Right renal cortex interstitium (tissue), 3 donors: Measurements from ENCODE around the gene RNF166. TPM values are rescaled to one million over a fixed set of nuclear protein-coding genes. Genes with fewer than 3 reads are reported as not detected.

Source experiments
- DNase-seq, 3 donors: peaks; one replicate each; pipeline ENCODE4 v3.0.0-alpha.2; 2013; ENCODE audit warnings: low read depth in 3 of 3, low spot score in 2 of 3
- polyA plus RNA-seq, 3 donors: library from polyadenylated mRNA; unstranded; fragments of 120-200 nt; gene quantifications; one replicate each; pipeline ENCODE4 v1.2.1, GENCODE V29; 2013; ENCODE audit not compliant: insufficient read length in 3 of 3

The RNF166 gene
- polyA plus RNA-seq, 3 donors: 13.2 to 15.2 (median 14.2) TPM

DNA sequence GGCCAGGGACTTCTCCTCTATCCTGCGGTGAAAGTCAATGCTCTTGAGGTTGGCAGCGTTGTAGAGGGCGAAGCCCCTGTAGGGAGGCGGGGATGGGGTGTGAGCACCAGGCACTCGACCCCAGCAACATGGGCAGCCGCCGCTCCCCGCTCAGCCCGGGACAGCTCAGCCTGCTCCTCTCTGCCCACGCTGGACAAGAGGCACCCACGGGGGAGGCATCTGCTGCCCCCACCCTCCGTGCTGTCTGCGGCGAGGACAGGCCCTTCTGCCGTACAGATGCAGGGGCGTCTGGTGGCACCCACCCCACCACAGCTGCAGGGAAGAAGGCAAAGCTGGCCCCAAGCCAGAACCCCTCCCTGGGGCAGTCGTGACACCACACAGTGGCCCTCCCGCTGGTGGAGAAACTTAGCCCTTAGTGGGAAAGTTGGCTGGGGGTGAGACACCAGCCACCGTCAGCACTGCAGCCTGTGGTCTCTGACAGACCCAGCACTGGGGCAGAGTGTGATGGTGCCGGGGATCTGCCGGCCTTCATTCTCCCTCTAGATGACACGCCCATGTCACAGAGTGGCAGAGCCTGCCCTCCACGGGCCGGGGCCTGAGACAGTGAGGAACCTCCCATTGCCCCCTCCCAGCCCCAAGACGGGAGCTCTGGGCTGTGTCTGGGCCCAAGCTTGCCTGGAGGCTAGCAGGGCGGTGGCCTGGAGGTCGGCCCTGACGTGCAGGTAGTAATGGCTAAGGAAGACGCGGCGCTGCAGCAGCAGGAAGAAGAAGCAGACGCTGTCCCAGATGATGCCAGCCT lies 19.6 kb upstream of the RNF166 start:
- no peak for DNase-seq

DNA sequence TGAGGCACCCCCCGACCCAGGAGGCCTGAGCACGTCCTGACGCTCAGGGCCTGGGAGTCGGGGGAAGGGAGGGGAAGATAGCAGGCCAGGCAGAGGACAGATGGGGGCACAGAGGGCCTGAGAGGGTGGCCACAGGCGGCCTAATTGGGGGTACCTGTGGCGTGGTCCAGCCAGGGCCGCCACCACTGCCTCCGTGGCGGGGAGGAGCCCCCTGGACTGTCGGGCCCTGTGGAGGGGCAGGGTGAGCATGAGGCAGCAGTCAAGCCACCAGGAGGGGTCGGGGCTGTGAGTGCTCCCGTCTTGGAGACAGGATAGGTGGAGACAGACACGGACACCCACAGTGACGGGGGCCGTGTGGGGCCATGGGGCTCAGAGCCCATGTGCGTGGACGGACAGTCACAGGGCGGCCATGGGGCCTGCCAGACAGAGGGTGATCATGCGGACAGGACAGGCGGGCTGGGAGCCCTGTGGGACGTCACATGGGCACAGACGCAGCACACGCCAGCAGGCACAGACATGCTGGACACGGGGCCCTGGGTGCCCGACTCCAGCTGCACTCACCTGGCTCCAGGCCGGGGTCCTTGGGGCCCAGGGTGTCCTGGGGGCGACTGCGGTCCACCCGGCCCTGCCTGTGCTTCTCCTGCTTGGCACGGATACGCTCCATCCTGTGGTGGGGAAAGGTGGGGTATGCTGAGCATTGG lies 18.8 kb upstream of the RNF166 start:
- DNase-seq: no peak

- DNase-seq: no peak
These were observed 17.7 kb upstream of the RNF166 start for GRCh38 chr16:88723911-88724310.

GRCh38 chr16:88723507-88723887 lies 17.3 kb upstream of the RNF166 start:
- no peak for DNase-seq

- no peak for DNase-seq
These were observed 16.7 kb upstream of the RNF166 start for GRCh38 chr16:88722784-88723506.

- no peak for DNase-seq
These were observed 15.9 kb upstream of the RNF166 start for GRCh38 chr16:88721815-88722755.

GRCh38 chr16:88721236-88721635 lies 15.0 kb upstream of the RNF166 start:
- DNase-seq: no peak

DNA sequence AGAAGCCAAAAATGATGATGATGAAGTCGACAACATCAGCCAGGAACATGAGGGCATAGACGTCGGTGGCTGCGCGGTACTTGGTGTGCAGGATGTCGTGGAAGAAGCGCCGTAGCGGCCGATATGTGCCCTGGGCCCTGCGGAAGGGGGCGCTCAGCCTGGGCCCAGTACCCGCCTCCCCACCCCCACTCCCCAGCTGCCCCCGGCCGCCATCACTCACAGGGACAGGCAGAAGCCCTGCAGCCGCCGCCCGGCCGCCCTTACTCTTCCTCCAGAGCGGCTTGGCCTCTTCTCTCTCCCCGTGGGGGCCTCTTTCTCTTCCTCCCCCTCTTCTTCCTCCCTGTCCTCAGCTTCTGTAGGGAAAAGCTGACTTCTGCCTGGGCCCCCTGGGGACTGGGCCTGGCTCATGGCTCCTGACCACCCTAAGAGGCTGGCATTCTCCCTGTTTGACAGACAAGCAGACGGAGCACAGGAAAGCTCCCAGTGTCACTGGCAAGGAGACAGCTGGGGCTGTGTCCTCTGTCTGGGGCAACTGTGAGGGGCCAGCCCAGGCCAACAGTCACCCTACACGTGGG lies 14.3 kb upstream of the RNF166 start:
- DNase-seq: no peak

- DNase-seq: no peak
These were observed 13.7 kb upstream of the RNF166 start for GRCh38 chr16:88719933-88720296.

- DNase-seq: no peak
These were observed 13.2 kb upstream of the RNF166 start for GRCh38 chr16:88719267-88719932.

DNA sequence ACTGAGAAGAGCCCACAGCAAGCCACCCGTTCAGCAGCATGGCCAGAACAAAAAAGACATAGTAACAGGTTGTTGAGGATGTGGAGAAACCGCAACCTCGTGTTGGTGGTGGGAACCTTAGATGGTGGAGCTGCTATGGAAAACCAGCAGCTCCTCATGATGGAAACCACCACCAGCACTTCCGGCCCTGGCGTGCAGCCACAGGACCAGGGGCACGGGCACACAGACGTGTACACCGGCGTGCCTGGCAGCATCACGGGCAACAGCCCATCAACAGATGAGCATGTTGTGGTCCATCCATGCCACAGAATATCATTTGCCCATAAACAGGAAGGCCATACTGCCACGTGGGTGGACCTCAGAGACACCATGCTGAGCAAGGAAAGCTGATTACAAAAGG lies 12.0 kb upstream of the RNF166 start:
- DNase-seq: no peak

GRCh38 chr16:88716601-88717001 lies 10.4 kb upstream of the RNF166 start:
- no peak for DNase-seq

DNA sequence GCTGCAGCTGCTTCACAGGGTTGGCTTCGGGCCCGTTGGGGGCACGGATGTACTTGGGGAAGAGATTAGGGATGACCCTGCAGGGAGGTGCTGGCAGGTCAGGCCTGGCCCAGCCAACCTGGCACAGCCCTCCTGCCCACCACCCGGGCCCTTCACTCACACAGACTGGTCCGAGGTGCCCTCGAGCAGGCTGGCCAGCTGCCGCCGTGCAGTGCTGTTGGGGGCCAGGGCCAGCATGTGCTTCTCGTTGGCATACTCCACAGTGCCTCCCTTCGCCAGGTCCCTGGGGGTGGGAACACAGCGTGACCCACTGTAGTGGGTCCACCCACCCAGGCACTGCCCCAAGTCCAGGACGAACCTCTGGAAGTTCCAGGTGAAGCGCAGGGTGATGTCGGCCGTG lies 10.0 kb upstream of the RNF166 start:
- no peak for DNase-seq

DNA sequence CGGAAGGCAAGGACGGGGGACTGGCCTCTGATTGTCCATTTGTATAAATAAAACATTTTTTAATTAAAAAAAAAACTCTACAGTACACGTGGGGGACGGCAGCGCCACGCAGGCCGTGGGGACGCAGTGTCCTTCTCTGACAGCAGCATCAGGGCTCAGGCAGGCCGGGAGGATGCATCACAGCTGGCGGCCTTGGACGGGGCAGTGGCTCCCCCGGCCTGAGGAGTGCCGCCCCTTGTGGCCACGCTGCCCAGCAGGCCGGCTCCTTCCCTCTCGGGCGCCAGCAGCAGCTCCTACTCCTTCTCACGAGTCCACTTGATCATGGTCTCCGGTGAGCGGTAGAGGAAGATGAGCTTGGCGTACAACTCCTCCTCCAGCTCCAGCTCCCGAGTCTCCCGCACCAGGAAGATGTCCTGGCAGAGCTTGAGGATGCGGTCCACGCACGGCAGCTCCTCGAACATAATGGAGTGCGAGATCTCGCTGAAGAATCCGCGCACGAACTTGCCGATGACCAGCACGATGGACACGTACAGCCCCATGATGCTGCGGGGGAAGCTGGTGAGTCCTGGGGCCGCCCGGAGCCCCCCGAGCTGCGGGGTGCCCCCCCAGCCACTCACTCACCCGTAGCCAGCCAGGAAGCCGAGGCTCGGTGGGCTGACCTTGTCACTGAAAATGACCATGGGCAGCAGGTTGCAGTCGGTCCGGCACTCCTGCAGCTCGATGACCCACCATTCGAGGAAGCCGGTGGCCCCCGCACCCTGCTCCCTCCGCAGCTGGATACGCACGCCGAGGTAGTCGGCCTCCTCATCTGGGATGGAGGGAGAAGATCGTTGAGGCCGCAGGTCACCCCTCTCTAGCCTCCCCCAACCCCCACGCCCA lies 9.3 kb upstream of the RNF166 start:
- no peak for DNase-seq

- no peak for DNase-seq
These were observed 8.5 kb upstream of the RNF166 start for GRCh38 chr16:88714420-88715302.

DNA sequence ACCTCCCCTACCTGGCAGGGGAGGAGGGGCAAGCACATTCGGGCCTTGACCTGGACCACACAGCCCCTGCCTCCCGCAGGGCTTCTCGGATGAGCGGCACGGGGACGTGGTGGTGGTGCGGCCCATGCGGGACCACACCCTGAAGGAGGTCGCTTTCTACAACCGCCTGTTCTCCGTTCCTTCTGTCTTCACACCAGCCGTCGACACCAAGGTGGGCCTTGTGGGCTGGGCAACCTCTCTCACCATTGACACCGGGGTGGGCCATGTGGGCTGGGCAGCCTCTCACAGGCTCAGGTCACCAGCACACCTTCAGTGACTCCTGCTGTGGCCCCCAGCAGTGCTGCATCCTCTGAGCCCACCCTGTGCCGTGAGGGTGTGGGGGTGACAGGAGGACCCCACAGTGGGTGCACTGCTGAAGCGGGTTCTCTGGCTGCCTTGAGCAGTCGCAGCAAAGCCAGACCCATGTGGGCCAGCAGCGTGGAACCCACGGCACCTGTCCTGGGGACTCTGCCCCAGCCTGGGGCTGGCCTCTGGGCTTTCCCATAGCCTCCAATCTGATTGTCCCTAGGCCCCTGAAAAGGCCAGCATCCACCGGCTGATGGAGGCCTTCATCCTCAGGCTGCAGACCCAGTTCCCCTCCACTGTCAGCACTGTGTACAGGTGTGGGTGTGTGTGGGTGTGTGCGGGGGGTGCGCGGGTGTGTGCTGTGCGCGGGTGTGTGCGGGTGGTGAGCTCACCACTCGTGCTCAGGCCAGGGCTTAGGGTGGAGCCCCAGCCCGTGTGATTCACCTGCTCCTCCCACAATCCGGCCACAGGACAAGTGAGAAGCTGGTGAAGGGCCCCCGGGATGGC lies 7.6 kb upstream of the RNF166 start:
- no peak for DNase-seq

- DNase-seq: no peak
These were observed 6.8 kb upstream of the RNF166 start for GRCh38 chr16:88713054-88713453.
